HG03280 (cell line): ENCODE measurements around the gene MRGPRD.

Experiments used
- ATAC-seq: cut with Tn5 transposase; IDR thresholded peaks from one replicate; pipeline ENCODE4 v1.9.1; 2021; ENCODE audit warnings: mild to moderate bottlenecking, moderate library complexity; ENCODE audit not compliant: unreplicated experiment

Gene MRGPRD

GRCh38 chr11:68970921-68971636 lies 9.7 kb downstream of the MRGPRD start:
- no peak for ATAC-seq

DNA sequence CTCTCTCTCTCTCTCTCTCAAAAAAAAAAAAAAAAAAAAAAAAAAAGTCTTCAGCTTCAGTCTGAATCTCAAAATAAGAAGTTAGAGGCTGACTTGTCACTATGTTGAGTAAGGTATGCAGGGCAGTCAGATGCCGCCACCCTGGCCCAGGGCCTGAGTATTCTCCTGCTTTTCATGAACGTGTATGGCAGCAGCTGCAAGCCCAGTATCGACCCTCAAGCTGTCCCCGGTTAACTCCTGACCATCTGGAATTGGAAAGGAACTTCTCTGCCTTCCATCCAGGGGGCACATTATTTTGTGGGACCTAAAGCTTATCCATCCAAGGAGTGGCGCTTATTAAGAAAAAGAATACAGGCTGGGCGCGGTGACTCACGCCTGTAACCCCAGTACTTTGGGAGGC lies 11.4 kb downstream of the MRGPRD start:
- ATAC-seq: no peak

DNA sequence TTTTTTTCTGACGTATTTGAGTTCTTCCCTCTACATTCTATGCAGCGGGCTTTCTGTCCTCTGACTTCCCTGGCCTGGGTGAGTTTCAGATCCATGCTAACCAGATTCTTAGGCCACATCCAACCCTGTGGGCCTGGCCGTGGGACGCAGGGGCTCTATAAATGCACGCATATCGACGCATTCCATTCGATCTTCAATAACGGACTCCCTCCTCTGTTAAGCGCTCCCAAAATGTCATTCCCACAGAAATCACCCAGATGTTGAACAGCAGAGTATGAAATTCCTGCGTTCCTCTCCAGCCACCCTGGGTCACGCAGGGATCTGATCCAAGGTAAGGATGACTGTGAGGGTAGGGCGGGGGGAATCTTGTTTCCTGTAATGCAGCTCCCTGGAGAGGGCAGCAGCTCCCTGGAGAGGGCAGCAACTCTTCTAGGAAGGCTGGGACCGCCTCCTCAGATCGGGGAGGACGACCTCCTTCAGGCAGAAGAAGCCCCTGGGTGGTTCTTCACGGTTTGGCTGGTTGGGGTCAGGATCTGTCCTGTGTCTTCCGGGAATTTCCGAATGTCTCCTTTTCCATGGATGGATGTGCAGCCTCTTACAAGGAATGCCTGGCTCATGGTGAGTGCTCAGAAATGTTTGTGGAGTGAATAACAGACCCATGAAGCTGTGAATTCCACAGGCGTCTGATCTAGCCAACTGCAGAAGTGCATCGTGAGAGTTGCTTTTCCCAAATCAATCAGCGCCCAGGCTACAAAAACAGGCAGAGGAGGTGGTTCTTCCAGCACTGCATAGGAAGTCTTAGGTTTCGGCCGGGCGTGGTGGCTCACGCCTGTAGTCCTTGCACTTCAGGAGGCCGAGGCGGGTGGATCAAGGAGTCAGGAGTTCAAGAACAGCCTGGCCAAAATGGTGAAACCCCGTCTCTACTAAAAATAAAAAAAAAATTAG lies 12.2 kb downstream of the MRGPRD start:
- ATAC-seq: no peak

DNA sequence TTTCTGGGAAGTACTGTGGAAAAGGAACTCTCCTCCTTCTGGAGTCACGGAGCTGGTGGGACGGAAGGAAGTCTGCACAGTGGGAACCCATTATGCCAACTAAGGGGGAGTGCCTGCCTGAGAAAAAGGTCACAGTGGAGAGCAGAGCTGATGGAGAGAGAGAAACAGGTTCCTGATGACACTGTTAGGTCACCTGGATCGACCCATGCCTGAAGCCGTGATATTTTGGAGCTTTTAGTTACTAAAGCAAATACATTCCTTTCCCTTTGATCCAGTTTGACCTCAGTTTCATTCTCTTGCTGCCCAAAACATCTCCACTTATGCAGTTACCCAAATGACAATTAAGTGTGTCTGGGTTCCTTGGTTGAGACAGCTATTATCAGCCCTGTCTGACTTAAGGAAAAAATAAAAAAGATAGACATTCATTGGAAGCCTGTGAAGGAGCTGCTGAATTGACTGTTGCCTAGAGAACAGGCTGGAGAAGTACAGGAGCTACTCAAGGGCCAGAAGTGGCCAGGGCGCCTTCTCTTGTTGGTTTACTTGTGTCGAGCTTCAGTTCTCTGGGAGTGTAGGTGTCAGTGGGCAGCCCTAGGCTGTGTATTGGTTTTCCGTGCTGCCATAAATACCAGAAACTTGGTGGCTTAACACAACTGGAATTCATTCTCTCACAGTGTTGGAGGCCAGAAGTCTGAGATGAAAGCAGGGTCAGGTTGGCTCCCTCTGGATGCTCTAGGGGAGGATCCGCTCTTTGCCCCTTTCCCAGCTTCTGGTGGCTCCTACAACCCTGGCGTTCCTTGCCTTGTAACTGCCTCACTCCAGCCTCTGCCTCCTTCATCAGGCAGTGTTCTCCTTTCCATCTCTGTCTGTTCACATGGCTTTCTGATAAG lies 13.6 kb downstream of the MRGPRD start:
- no peak for ATAC-seq

GRCh38 chr11:68965901-68966853 lies 14.6 kb downstream of the MRGPRD start:
- no peak for ATAC-seq

GRCh38 chr11:68963779-68964178 lies 17.0 kb downstream of the MRGPRD start:
- no peak for ATAC-seq

DNA sequence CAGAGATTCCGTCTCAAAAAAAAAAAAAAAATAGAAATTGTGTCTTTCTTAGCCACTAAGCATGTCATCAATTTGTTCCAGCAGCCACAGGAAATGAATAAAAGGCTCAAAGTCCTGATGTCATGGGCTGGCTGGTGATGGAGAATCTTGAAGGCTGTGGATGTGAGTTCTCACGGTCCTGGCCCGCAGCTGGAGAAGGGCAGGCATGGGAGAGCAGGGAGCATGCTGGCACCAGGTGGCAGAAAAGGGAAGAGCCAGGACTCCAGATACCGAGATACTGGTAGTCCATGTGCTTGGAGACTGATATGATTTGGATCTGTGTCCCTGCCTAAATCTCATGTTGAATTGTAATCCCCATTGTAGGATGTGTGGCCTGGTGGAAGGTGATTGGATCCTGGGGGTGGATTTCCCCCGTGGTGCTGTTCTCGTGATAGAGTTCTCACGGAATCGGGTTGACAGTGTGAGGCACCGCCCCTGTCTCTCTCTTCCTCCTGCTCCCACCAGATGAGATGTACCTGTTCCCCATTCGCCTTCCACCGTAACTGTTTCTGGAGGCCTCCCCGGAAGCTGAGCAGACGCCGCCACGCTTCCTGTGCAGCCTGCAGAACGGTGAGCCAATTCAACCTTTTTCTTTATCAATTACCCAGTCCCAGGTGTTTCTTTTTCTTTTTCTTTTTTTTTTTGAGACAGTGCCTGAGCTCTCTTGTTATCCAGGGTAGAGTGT lies 18.1 kb downstream of the MRGPRD start:
- ATAC-seq: no peak

DNA sequence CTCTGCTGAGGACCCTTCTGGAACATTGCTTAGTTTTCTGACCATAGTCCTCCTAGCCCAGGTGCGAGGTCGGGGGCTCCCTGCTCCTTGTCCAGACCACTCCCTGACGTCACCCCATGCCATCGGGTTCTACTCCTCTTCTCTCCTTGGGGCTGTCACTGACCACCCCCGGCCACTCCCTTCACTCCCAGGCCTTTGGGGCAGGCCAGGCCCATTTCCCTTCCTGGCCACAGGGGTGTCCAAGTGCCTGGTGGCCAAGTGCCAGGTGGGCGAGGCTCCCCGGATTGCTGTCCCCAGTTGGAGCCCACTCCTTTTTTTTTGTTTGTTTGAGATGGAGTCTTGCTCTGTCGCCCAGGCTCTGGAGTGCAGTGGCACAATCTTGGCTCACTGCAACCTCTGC lies 19.5 kb downstream of the MRGPRD start:
- ATAC-seq: no peak

GRCh38 chr11:68960294-68961071 lies 20.3 kb downstream of the MRGPRD start:
- no peak for ATAC-seq

DNA sequence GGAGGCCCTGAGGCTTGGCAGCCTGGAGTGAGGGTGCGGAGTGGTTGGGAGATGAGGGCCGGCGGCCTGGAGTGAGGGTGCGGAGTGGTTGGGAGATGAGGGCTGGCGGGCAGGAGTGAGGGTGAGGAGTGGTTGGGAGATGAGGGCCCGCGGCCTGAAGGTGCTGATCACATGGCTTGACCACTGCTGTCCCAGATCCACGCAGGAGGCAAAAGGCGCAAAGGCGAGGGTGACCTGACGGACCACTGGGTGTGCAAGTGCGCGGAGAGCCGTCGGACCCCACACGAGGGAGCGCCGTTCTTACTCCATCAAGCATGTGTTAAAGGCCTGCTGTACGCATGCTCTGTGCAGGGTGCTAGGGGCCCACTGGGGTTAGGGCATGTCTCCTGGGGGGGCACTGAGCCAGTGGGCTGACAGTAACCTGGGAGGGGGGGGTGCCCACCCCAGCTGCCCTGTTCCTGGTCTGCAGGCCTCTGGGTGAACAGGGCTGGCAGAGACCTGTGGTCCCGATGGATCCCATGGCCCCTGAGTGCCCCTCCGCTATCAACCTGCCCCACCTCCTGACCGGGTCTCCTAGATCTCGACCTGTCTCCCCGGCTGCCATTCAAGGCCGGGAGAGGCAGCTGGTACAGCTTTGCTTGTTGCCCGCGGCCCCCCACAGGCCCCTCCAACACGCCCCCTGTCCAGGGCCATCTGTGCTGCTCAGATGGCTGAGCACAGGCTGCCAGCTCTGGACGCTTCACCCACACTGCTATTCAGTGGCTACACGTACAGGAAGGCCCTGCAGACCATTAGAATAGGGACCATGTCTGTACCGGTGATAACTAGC lies 21.1 kb downstream of the MRGPRD start:
- ATAC-seq: no peak

- ATAC-seq: no peak
Measured at GRCh38 chr11:68958211-68958610, 22.6 kb downstream of the MRGPRD start.

- no peak for ATAC-seq
Measured at GRCh38 chr11:68956547-68957254, 24.1 kb downstream of the MRGPRD start.

GRCh38 chr11:68956142-68956541 lies 24.6 kb downstream of the MRGPRD start:
- ATAC-seq: no peak

DNA sequence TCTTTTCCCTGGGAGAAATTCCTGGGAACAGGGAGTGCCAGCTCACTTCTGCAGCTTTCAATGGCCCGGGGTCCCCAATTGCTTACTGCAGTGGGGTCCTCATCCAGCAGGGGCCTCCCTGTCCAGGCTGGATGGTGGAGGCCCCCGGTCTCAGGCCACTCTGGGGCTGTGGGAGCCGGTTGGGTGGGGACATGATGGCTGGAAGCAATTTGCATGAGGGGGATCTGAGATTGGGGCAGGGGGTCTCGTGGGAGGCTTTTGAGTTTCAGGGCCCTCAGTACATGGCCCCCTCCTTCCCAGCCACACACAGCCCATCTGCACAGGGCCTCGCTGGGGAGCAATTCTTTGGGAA lies 25.2 kb downstream of the MRGPRD start:
- ATAC-seq: no peak

DNA sequence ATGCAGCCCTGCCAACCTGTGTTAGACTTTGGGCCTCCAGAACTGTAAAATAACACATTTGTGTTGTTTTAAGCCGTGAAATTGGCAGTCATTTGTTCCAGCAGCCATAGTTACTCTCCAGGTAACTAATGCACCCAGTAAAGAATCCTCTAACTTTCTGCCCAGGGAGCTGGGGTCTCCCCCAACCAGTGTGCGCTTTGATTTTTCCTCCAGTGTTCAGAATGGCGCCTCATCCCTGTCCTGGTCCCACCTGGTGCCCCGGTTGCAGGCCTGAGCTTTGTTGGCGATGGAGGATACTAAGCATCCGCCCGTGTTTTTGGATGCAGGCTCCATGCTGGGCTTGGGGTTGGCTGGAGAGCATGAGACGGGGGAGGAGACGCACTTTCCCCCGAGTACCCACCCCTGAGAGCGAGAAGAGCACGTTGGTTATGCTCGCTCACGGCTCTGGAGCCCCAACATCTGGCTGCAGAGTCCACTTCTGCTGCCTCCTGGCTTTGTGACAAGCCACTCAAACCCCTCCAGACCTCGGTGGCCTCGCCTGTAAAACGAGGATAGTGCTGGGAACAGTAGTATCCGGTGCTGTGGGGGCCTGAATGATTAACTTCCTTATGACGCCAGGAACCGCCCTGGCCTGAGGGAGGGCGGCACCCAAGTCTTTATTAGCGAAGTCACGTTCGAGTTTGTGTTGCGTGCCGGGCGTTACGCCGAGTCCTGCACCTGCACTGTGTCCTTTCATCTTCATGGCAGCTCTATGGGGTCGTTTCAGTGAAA lies 25.8 kb downstream of the MRGPRD start:
- ATAC-seq: no peak

- no peak for ATAC-seq
Measured at GRCh38 chr11:68950762-68951161, 30.0 kb downstream of the MRGPRD start.
